Astrocyte of the cerebellum (primary cell): ENCODE measurements around the gene SASH1.

Experiments
- DNase-seq: peaks from one replicate; pipeline ENCODE4 v3.0.0-alpha.2; 2011; ENCODE audit warnings: low read depth
- H3K4me3 ChIP-seq: 2 replicates; pipeline ENCODE4 v1.5.1; 2011; ENCODE audit warnings: mild to moderate bottlenecking, low read depth, low read length, moderate library complexity
- CTCF ChIP-seq: IDR thresholded peaks from 2 replicates; pipeline ENCODE4 v1.5.1; 2012; ENCODE audit warnings: low read length, low read depth, moderate library complexity, mild to moderate bottlenecking; ENCODE audit errors: missing control alignments
- in situ Hi-C: cut with HindIII; loops from 2 replicates; pipeline ENCODE4 v1.10.0; 2017; ENCODE audit warnings: low sequenced_read_pairs

Gene SASH1

GRCh38 chr6:148324297-148324985, 18.2 kb upstream of the SASH1 start:
- no peak overlapping the region for H3K4me3 ChIP-seq
- in situ Hi-C loops = no loop called here
- TF ChIP-seq CTCF = no peak
- no peak for DNase-seq

GRCh38 chr6:148325316-148326068, 17.1 kb upstream of the SASH1 start:
- in situ Hi-C loops = no loop called here

GRCh38 chr6:148328876-148329555, 13.6 kb upstream of the SASH1 start:
- in situ Hi-C loops = no loop called here
- no peak for DNase-seq
- TF ChIP-seq CTCF = no peak
- H3K4me3 ChIP-seq = no peak overlapping the region

More at GRCh38 chr6:148325316-148326068, 17.1 kb upstream of the SASH1 start:
- H3K4me3 ChIP-seq = no peak overlapping the region
- no peak for DNase-seq
- TF ChIP-seq CTCF = no peak

DNA sequence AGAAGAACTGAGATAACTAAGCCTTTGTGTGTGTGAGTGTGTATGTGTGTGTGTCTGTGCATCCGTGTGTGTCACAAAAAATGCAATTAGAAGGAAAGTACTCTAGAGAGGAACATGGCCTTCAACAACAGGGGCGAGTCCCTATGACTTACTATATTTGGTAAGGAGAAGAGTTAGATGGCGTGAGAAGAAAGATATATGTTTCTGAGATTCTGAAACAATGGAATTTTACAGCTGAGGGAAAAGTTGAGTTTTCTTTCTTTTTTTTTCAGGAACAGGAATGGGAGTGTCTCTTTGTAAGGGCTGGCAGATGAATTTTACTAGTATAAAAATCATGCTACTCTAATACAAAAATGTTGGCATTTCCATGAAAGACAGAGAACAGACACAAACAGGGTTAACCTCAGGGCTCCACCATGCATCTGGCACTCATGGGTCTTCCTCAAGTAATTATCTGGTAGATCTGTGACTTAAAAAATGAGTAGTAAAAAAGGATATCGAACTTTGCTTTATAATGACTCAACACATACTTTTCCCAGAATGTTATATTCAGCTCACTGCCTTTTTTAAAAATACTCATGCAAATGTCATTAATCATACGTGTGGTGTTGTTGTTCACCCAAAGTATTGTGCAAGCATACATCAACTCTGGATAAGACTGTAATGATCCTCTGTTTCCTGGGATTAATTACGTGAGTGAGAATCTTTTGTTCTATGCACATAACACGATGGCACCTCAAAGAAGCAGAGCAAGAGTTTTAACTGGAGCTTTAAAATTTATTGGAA, 12.8 kb upstream of the SASH1 start:
- peak; percentile 77 for DNase-seq
- TF ChIP-seq CTCF = no peak
- in situ Hi-C loops = no loop called here

DNA sequence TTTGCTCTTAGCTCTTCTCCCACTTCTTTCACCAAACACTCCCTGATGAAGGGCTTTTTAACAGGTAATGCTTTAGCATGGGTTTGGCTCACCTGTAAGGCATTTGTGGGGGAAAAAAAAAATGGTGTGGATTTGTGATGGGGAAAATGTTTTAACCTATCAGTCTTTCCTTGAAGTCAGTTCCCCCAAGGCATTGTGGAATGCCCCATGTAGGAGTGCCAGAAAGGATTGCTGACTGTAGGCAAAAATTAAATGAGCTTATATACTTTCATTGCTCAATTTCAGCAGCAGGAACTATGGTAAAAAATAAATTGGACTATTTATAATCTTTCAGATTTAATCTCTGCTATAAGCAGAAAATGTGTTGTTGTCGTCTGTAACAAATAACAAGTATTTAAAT, 10.6 kb upstream of the SASH1 start:
- no peak for DNase-seq
- H3K4me3 ChIP-seq = no peak overlapping the region
- no peak for TF ChIP-seq CTCF
- in situ Hi-C loops = no loop called here

More for the DNA sequence above, 12.8 kb upstream of the SASH1 start:
- no peak overlapping the region for H3K4me3 ChIP-seq

GRCh38 chr6:148336901-148337300, 5.7 kb upstream of the SASH1 start:
- TF ChIP-seq CTCF = no peak
- no peak overlapping the region for H3K4me3 ChIP-seq
- in situ Hi-C loops = no loop called here
- no peak for DNase-seq
